GM23248 (cell line): ENCODE measurements around the gene PRKCE. TPM values are rescaled to one million over a fixed set of nuclear protein-coding genes. Genes with fewer than 3 reads are reported as not detected.
A peak's percentile ranks its signal among the peaks of the same experiment; 100 is the strongest.

Source experiments
- DNase-seq: peaks from one replicate; pipeline ENCODE4 v3.0.0-alpha.2; 2015
- H2AFZ ChIP-seq: fragments of 200-600 bp; sonication (generic); 2 replicates; pipeline ENCODE4 v1.6.1; 2016; ENCODE audit warnings: antibody characterized with exemption
- H3F3A ChIP-seq: fragments of 200-600 bp; sonication (generic); 2 replicates; pipeline ENCODE4 v1.6.1; 2016; ENCODE audit warnings: mild to moderate bottlenecking, antibody characterized with exemption, mixed run types; ENCODE audit not compliant: insufficient read depth
- H3K27ac ChIP-seq: fragments of 200-600 bp; sonication (generic); 2 replicates; pipeline ENCODE4 v1.5.1; 2016; ENCODE audit warnings: mild to moderate bottlenecking
- H3K27me3 ChIP-seq: fragments of 200-600 bp; sonication (generic); replicated peaks from 2 replicates; pipeline ENCODE4 v1.6.1; 2016; ENCODE audit warnings: mild to moderate bottlenecking; ENCODE audit not compliant: insufficient read depth
- H3K36me3 ChIP-seq: fragments of 200-600 bp; sonication (generic); 2 replicates; pipeline ENCODE4 v1.6.1; 2016; ENCODE audit warnings: low read depth, mild to moderate bottlenecking
- H3K4me1 ChIP-seq: fragments of 200-600 bp; sonication (generic); 2 replicates; pipeline ENCODE4 v1.6.1; 2016; ENCODE audit warnings: mild to moderate bottlenecking; ENCODE audit not compliant: insufficient read depth
- H3K4me2 ChIP-seq: fragments of 200-600 bp; sonication (generic); one replicate; pipeline ENCODE4 v1.6.1; 2016; ENCODE audit warnings: mild to moderate bottlenecking; ENCODE audit not compliant: unreplicated experiment
- H3K4me3 ChIP-seq: fragments of 200-600 bp; sonication (generic); 2 replicates; pipeline ENCODE4 v1.5.1; 2016; ENCODE audit warnings: mild to moderate bottlenecking
- H3K79me2 ChIP-seq: fragments of 200-600 bp; sonication (generic); 2 replicates; pipeline ENCODE4 v1.6.1; 2016; ENCODE audit warnings: mild to moderate bottlenecking; ENCODE audit not compliant: insufficient read depth
- H3K9ac ChIP-seq: fragments of 200-600 bp; sonication (generic); 2 replicates; pipeline ENCODE4 v1.6.1; 2016; ENCODE audit warnings: mild to moderate bottlenecking
- H3K9me2 ChIP-seq: fragments of 200-600 bp; sonication (generic); 2 replicates; pipeline ENCODE4 v1.6.1; 2016; ENCODE audit warnings: mixed run types, mild to moderate bottlenecking, moderate library complexity; ENCODE audit not compliant: insufficient read depth
- H3K9me3 ChIP-seq: fragments of 200-600 bp; sonication (generic); one replicate; pipeline ENCODE4 v1.6.1; 2017; ENCODE audit warnings: low read depth
- H4K20me1 ChIP-seq: fragments of 200-600 bp; sonication (generic); 2 replicates; pipeline ENCODE4 v1.6.0; 2016; ENCODE audit not compliant: insufficient read depth
- EZH2 ChIP-seq: fragments of 200-600 bp; sonication (generic); IDR thresholded peaks from 2 replicates; pipeline ENCODE4 v1.6.1; 2018; ENCODE audit warnings: antibody characterized with exemption, mild to moderate bottlenecking; ENCODE audit not compliant: insufficient read depth, poor library complexity, severe bottlenecking
- EZH2phosphoT487 ChIP-seq: fragments of 200-600 bp; sonication (generic); IDR thresholded peaks from 2 replicates; pipeline ENCODE4 v1.6.1; 2018; ENCODE audit warnings: antibody characterized with exemption, moderate library complexity, mild to moderate bottlenecking, low read depth; ENCODE audit not compliant: insufficient read depth
- WGBS, 2 experiments: methylation state at CpG; one replicate each; pipeline ENCODE4 v1.1.6; 2015 to 2017; ENCODE audit warnings: low lambda C conversion rate in 2 of 2, low coverage in 1 of 2; ENCODE audit errors: missing lambda C conversion rate in 2 of 2; 5-methylcytosine and 5-hydroxymethylcytosine counted together
- in situ Hi-C: fragments of 300-500 bp; cut with MboI; formaldehyde crosslinking; loops from 2 replicates; pipeline ENCODE4 v1.15.0; 2020
- polyA plus RNA-seq: library from polyadenylated mRNA; unstranded; fragments of >200 nt; fragmentation: Nextera tagmentation; extraction: Ambion mirVana; gene quantifications from 2 replicates; pipeline ENCODE4 v1.2.1, GENCODE V29; 2016
- total RNA-seq: library from RNA; depleted of rRNA; stranded (reverse); fragments of >200 nt; shearing (Covaris generic); gene quantifications from 2 replicates; pipeline ENCODE4 v1.2.3, GENCODE V29; 2014

PRKCE gene
- total and polyA plus RNA-seq, 2 experiments from 2014 or later = 5.9 to 7.0 TPM

GRCh38 chr2:45769854-45770576 lies 118.5 kb downstream of the PRKCE start:
- Histone ChIP-seq H3K27ac (no peak overlapping the region), H3F3A (no peaks in the 10 kb centered on the region), H3K36me3 (no peaks in the 10 kb centered on the region), H2AFZ (no peak overlapping the region), H3K9ac (no peak overlapping the region), H3K4me1 (peaks cover 20% of the 10 kb centered on the region), H3K9me3 (no peaks in the 10 kb centered on the region), H3K4me3 (no peak overlapping the region), H3K9me2 (no peaks in the 10 kb centered on the region), H3K4me2 (no peak overlapping the region), H3K79me2 (peaks cover 87% of the 10 kb centered on the region), H4K20me1 (peaks cover 2% of the 10 kb centered on the region; the same call in 1 of the 2 replicates), H3K27me3 (no peaks in the 10 kb centered on the region)
- in situ Hi-C loops = loop anchor here (10.0 kb wide), 1 partner anchor 125 kb away; no protein-coding TSS in a partner anchor
- TF ChIP-seq EZH2phosphoT487 = no peak
- TF ChIP-seq EZH2 = no peak
- no peak for DNase-seq
- 89 to 90% methylated on average over 15 of the region's 15 CpGs for WGBS, 2 experiments

DNA sequence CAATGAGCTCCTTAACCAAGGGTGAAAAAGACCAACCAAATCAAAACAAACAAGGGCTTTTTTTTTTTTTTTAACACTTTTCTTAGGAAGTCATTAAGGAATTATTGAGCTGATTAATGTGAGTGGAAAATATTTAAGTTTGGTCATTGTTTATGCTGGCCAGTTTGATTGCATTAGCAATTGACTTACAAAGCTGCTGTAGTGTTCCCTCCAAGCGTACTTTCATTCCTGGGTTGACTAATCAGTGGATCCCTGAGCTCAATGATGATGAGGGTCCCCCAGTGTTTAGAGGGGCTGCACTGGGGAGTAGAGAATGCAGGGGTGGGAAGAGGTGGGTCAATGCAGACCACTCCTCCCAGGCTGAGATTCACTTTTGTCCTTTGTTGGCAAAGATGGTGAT lies 119.3 kb downstream of the PRKCE start:
- Histone ChIP-seq H3K4me1 (peaks cover 15% of the 10 kb centered on the region), H3K4me3 (peak overlapping the region; percentile 11; the same call in 1 of the 2 replicates)

DNA sequence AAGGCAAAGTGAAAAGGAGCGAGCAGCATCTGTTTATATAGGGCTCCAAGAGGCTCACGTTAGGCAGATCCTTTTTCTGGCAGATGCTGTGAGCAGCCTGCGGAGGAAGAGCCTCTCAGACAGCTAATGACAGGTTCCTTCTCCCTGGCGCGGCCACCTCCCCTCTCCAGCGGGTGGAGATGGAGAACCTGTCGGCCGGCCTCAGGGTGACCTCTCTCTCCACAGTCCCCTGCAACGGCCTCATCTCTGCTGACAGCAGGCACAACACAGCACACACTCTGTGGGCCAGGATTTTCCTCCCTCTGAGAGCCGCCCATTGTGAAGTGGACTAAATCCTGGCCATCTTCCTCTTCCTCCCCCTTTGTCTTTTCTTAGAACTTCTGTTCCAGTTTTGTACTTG lies 119.8 kb downstream of the PRKCE start:
- Histone ChIP-seq H3K36me3 (no peaks in the 10 kb centered on the region), H3K4me2 (peak overlapping the region; percentile 22), H3K27ac (peak overlapping the region; percentile 16), H3K9me2 (no peaks in the 10 kb centered on the region), H3K4me1 (peaks cover 19% of the 10 kb centered on the region), H3K9ac (peak overlapping the region; percentile 7; the same call in 1 of the 2 replicates), H3K9me3 (no peaks in the 10 kb centered on the region), H3K79me2 (peaks cover 79% of the 10 kb centered on the region), H2AFZ (peak overlapping the region; percentile 18; the same call in 1 of the 2 replicates), H4K20me1 (peaks cover 2% of the 10 kb centered on the region; the same call in 1 of the 2 replicates), H3F3A (peaks cover 1% of the 10 kb centered on the region; the same call in 1 of the 2 replicates), H3K4me3 (peak overlapping the region; percentile 11; the same call in 1 of the 2 replicates), H3K27me3 (no peaks in the 10 kb centered on the region)
- 11 to 12% methylated on average over 9 to 10 of the region's 10 CpGs for WGBS, 2 experiments
- in situ Hi-C loops = loop anchor here (10.0 kb wide), 1 partner anchor 126 kb away; no protein-coding TSS in a partner anchor
- DNase-seq = peak; percentile 58
- TF ChIP-seq EZH2 (no peak), EZH2phosphoT487 (no peak)

More for the DNA sequence above, 119.3 kb downstream of the PRKCE start:
- Histone ChIP-seq H2AFZ (no peak overlapping the region), H3K27ac (peak overlapping the region; percentile 16), H3K27me3 (no peaks in the 10 kb centered on the region), H3K9ac (peak overlapping the region; percentile 7; the same call in 1 of the 2 replicates), H4K20me1 (peaks cover 2% of the 10 kb centered on the region; the same call in 1 of the 2 replicates), H3F3A (no peaks in the 10 kb centered on the region), H3K9me3 (no peaks in the 10 kb centered on the region), H3K9me2 (no peaks in the 10 kb centered on the region), H3K79me2 (peaks cover 84% of the 10 kb centered on the region), H3K36me3 (no peaks in the 10 kb centered on the region), H3K4me2 (peak overlapping the region; percentile 22)
- 17 to 55% methylated on average over 1 of the region's 1 CpG for WGBS, 2 experiments
- no peak for TF ChIP-seq EZH2
- TF ChIP-seq EZH2phosphoT487 = no peak
- in situ Hi-C loops = loop anchor here (10.0 kb wide), 1 partner anchor 126 kb away; no protein-coding TSS in a partner anchor
- DNase-seq = peak; percentile 46

GRCh38 chr2:45772038-45772437 lies 120.6 kb downstream of the PRKCE start:
- H3K79me2 ChIP-seq = peaks cover 74% of the 10 kb centered on the region
- no peaks in the 10 kb centered on the region for H3K9me2 ChIP-seq
- H2AFZ ChIP-seq = no peak overlapping the region
- H3K36me3 ChIP-seq = no peaks in the 10 kb centered on the region
- DNase-seq = no peak
- no peak overlapping the region for H3K9ac ChIP-seq
- in situ Hi-C loops = loop anchor here (10.0 kb wide), 1 partner anchor 127 kb away; no protein-coding TSS in a partner anchor
- peaks cover 9% of the 10 kb centered on the region; the same call in 1 of the 2 replicates for H3F3A ChIP-seq
- no peaks in the 10 kb centered on the region for H3K27me3 ChIP-seq
- peaks cover 2% of the 10 kb centered on the region; the same call in 1 of the 2 replicates for H4K20me1 ChIP-seq
- peaks cover 27% of the 10 kb centered on the region for H3K4me1 ChIP-seq
- H3K9me3 ChIP-seq = no peaks in the 10 kb centered on the region
- H3K4me3 ChIP-seq = no peak overlapping the region
- WGBS, 2 experiments = 46 to 50% methylated on average over 2 of the region's 2 CpGs
- H3K4me2 ChIP-seq = no peak overlapping the region
- TF ChIP-seq EZH2 (no peak), EZH2phosphoT487 (no peak)
- H3K27ac ChIP-seq = no peak overlapping the region
